Measurements from ENCODE around the gene H6PD. TPM values are rescaled to one million over a fixed set of nuclear protein-coding genes. Genes with fewer than 3 reads are reported as not detected.

The H6PD gene
- total and polyA plus RNA-seq, 9 of the 15 experiments (the other 6 are each of a cell fraction or from before 2014, with no cell fraction given) = 0.04 to 2.5 (median 0.95) TPM

GRCh38 chr1:9278116-9278515, 43.5 kb downstream of the H6PD start (continued):
- no peak for TF ChIP-seq ZBTB33 (CRISPR knock-in tag; IDR thresholded peaks at IDR 0.05)

- Histone ChIP-seq H4K20me1 (replicated peaks; ENCODE audit: control insufficient read depth, insufficient read depth, low read length) (peaks cover 12% of the 10 kb centered on the region; the same call in 1 of the 2 replicates), H3K79me2 (ENCODE audit: control insufficient read depth, insufficient read depth, low read length) (no peaks in the 10 kb centered on the region), H3K36me3 (ENCODE audit: control insufficient read depth, insufficient read depth, low read length) (no peaks in the 10 kb centered on the region), H3K4me3 (no peak overlapping the region), H3K9ac (ENCODE audit: insufficient read depth in 1 of 2, low read depth in 2 of 2, low read length in 2 of 2) (no peak overlapping the region), H3K4me1 (replicated peaks in 1 of 2; ENCODE audit: control insufficient read depth in 2 of 2, insufficient read depth in 2 of 2, low read length in 2 of 2) (peaks cover 4 to 19% of the 10 kb centered on the region in 2 experiments; a peak in 3 of 5 replicates), H3K9me1 (ENCODE audit: control insufficient read depth, insufficient read depth, low read length) (no peaks in the 10 kb centered on the region), H3K9me3 (replicated peaks; ENCODE audit: control insufficient read depth, insufficient read depth, low read depth, low read length) (no peaks in the 10 kb centered on the region), H3K27me3 (ENCODE audit: control insufficient read depth in 2 of 2, insufficient read depth in 2 of 2, low read length in 2 of 2) (peaks cover 19 to 59% of the 10 kb centered on the region in 2 experiments), H3K4me2 (ENCODE audit: insufficient read depth, low read length) (no peak overlapping the region), H3K27ac (ENCODE audit: extremely low read depth, low read depth, low read length) (no peak overlapping the region), H2AFZ (ENCODE audit: low read depth, low read length) (no peak overlapping the region)
- no peak for FAIRE-seq
- in situ Hi-C loops (cut with MboI) (no loop called here), intact Hi-C loops (cut with micrococcal nuclease) (no loop called here)
- POLR2A ChIA-PET = interaction anchor here (0.7 kb wide), 1 partner anchor 1144 kb away, joined by 3 read pairs; no protein-coding TSS in a partner anchor
- CTCF ChIA-PET (ENCODE audit: low intra/inter-chr PET ratio) = no interaction called here
- DNase-seq (ENCODE audit: extremely low read depth in 1 of 4, low spot score in 3 of 4) = no peak
- no TSS peak for BruUV-seq (replicated peaks)
- ATAC-seq = no peak
- 7% methylated on average over 10 of the region's 10 CpGs for WGBS (ENCODE audit: insufficient coverage, low coverage, missing lambda C conversion rate)
- TF ChIP-seq ZFX (CRISPR knock-in tag; IDR thresholded peaks at IDR 0.05) (no peak), LARP7 (IDR thresholded peaks at IDR 0.05) (no peak), ZNF449 (CRISPR knock-in tag; IDR thresholded peaks at IDR 0.05) (no peak), FOXP4 (CRISPR knock-in tag; IDR thresholded peaks at IDR 0.05; ENCODE audit: borderline replicate concordance) (no peak), SMARCB1 (IDR thresholded peaks at IDR 0.05; ENCODE audit: insufficient read length, low read depth) (no peak), BRCA1 (IDR thresholded peaks at IDR 0.05) (no peak), BRCA1 (CRISPR knock-in tag; IDR thresholded peaks at IDR 0.05) (no peak), ZBTB1 (CRISPR knock-in tag; IDR thresholded peaks at IDR 0.05; ENCODE audit: borderline replicate concordance, low read depth) (no peak), CBX8 (IDR thresholded peaks at IDR 0.05; ENCODE audit: borderline replicate concordance, extremely low read depth, low read depth, low read length, poor library complexity, severe bottlenecking) (no peak), FOXA3 (CRISPR knock-in tag; conservative IDR thresholded peaks at IDR 0.05 in 1 of 2, IDR thresholded peaks at IDR 0.05 in 1 of 2) (no peak), MAX (CRISPR knock-in tag; IDR thresholded peaks at IDR 0.05) (no peak), NFE2 (IDR thresholded peaks at IDR 0.05; ENCODE audit: low read depth) (no peak), EHMT2 (IDR thresholded peaks at IDR 0.05) (no peak), STAT5B (CRISPR knock-in tag; IDR thresholded peaks at IDR 0.05) (no peak)
Observed at GRCh38 chr1:9278585-9279153, 44.1 kb downstream of the H6PD start.
